ENCODE results near the gene LRRC75A. TPM values are rescaled to one million over a fixed set of nuclear protein-coding genes. Genes with fewer than 3 reads are reported as not detected.
A peak's percentile ranks its signal among the peaks of the same experiment; 100 is the strongest.

Gene LRRC75A
- total RNA-seq, 1 experiment from 2014 or later = 1.2 TPM

DNA sequence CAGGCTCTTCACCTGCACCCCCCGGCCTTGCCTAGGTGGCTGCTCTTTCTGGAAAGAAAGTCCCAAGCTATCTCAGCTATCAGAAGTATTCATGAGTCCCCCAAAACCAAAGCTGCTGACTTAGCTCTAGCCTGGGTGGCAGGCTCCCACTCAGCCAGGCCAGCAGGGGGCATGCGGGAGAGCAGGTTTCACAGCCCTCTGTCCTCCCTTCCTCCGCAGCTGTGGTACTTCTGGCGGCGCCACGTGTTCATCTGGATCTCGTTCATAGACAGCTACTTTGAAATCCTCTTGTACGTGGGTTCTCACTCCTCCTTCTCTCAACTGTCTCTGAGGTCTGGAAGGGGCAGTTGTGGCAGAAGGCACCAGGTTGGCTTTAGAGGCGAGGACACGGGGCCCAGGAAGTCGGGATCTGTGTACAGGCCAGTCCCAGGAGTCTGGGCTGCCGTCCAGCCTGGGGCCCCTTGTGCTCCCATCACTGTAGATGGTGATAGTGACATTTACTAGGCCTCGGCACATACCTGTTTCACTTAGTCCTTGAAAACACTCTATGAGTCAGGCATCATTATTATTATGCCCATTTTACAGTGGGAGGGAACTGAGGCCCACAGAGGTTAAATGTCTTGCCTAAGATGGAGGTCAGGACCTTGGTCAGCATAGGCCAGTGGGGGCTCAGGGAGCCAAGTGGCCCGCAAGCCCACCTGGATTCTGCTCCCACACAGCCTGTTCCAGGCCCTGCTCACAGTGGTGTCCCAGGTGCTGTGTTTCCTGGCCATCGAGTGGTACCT is 63.7 kb downstream of the LRRC75A start:
- ATAC-seq (peak; percentile 80), DNase-seq (ENCODE audit: low read depth, low spot score) (no peak)
- Histone ChIP-seq H3K4me1 (ENCODE audit: control insufficient read depth, insufficient read depth, low read length) (no peaks in the 10 kb centered on the region), H3K4me3 (ENCODE audit: low read depth in 2 of 2, low read length in 2 of 2) (no peak overlapping the region), H3K36me3 (ENCODE audit: control insufficient read depth, insufficient read depth, low read length) (no peaks in the 10 kb centered on the region), H3K27me3 (ENCODE audit: control insufficient read depth, insufficient read depth, low read length) (no peaks in the 10 kb centered on the region), H3K27ac (ENCODE audit: low read length) (no peak overlapping the region), H3K9me3 (ENCODE audit: control insufficient read depth, insufficient read depth, low read depth, low read length) (no peaks in the 10 kb centered on the region)
- POLR2A ChIA-PET = no interaction called here
- no peak for TF ChIP-seq SIN3A (IDR thresholded peaks at IDR 0.05; ENCODE audit: borderline replicate concordance, insufficient read depth, low read depth, low read length)
- TF ChIP-seq, protein P1, sequence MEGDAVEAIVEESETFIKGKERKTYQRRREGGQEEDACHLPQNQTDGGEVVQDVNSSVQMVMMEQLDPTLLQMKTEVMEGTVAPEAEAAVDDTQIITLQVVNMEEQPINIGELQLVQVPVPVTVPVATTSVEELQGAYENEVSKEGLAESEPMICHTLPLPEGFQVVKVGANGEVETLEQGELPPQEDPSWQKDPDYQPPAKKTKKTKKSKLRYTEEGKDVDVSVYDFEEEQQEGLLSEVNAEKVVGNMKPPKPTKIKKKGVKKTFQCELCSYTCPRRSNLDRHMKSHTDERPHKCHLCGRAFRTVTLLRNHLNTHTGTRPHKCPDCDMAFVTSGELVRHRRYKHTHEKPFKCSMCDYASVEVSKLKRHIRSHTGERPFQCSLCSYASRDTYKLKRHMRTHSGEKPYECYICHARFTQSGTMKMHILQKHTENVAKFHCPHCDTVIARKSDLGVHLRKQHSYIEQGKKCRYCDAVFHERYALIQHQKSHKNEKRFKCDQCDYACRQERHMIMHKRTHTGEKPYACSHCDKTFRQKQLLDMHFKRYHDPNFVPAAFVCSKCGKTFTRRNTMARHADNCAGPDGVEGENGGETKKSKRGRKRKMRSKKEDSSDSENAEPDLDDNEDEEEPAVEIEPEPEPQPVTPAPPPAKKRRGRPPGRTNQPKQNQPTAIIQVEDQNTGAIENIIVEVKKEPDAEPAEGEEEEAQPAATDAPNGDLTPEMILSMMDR (IDR thresholded peaks at IDR 0.05) = peak; percentile 85; the same call in 1 of the 2 replicates
- CTCF ChIA-PET = interaction anchor here (1.0 to 1.5 kb wide), 3 partner anchors 10 to 93 kb away, joined by 3 to 6 read pairs (median 3); no protein-coding TSS in a partner anchor
- BruUV-seq (replicated peaks) = no TSS peak
- in situ Hi-C loops (cut with HindIII; ENCODE audit: low pct_unique_long_range_greater_than_20kb, low sequenced_read_pairs) (no loop called here), intact Hi-C loops (cut with micrococcal nuclease; ENCODE audit: unreplicated experiment) (no loop called here)

GRCh38 chr17:16427020-16427419 is 65.0 kb downstream of the LRRC75A start:
- BruUV-seq (replicated peaks) = no TSS peak
- H3K9me3 ChIP-seq (ENCODE audit: control insufficient read depth, insufficient read depth, low read depth, low read length) = no peaks in the 10 kb centered on the region
- ChIA-PET CTCF (interaction anchor here (1.5 kb wide), 1 partner anchor 11 kb away, joined by 6 read pairs; no protein-coding TSS in a partner anchor), POLR2A (no interaction called here)
- no peak for ATAC-seq
- in situ Hi-C loops (cut with HindIII; ENCODE audit: low pct_unique_long_range_greater_than_20kb, low sequenced_read_pairs) = no loop called here
- DNase-seq (ENCODE audit: low read depth, low spot score) = no peak
- no peaks in the 10 kb centered on the region for H3K27me3 ChIP-seq (ENCODE audit: control insufficient read depth, insufficient read depth, low read length)
- H3K4me1 ChIP-seq (ENCODE audit: control insufficient read depth, insufficient read depth, low read length) = no peaks in the 10 kb centered on the region
- intact Hi-C loops (cut with micrococcal nuclease; ENCODE audit: unreplicated experiment) = no loop called here
- no peak overlapping the region for H3K4me3 ChIP-seq (ENCODE audit: low read depth in 2 of 2, low read length in 2 of 2)
- no peak overlapping the region for H3K27ac ChIP-seq (ENCODE audit: low read length)
- no peak for TF ChIP-seq POLR2AphosphoS5 (IDR thresholded peaks at IDR 0.05; ENCODE audit: low read depth, low read length)
- no peak for TF ChIP-seq TCF7L2 (IDR thresholded peaks at IDR 0.05; ENCODE audit: low read depth, low read length)
- TF ChIP-seq, protein P2, sequence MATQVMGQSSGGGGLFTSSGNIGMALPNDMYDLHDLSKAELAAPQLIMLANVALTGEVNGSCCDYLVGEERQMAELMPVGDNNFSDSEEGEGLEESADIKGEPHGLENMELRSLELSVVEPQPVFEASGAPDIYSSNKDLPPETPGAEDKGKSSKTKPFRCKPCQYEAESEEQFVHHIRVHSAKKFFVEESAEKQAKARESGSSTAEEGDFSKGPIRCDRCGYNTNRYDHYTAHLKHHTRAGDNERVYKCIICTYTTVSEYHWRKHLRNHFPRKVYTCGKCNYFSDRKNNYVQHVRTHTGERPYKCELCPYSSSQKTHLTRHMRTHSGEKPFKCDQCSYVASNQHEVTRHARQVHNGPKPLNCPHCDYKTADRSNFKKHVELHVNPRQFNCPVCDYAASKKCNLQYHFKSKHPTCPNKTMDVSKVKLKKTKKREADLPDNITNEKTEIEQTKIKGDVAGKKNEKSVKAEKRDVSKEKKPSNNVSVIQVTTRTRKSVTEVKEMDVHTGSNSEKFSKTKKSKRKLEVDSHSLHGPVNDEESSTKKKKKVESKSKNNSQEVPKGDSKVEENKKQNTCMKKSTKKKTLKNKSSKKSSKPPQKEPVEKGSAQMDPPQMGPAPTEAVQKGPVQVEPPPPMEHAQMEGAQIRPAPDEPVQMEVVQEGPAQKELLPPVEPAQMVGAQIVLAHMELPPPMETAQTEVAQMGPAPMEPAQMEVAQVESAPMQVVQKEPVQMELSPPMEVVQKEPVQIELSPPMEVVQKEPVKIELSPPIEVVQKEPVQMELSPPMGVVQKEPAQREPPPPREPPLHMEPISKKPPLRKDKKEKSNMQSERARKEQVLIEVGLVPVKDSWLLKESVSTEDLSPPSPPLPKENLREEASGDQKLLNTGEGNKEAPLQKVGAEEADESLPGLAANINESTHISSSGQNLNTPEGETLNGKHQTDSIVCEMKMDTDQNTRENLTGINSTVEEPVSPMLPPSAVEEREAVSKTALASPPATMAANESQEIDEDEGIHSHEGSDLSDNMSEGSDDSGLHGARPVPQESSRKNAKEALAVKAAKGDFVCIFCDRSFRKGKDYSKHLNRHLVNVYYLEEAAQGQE (IDR thresholded peaks at IDR 0.05; ENCODE audit: insufficient read depth in 1 of 2, low read depth in 2 of 2, low read length in 1 of 2) = no peak
- TF ChIP-seq, protein P1 (IDR thresholded peaks at IDR 0.05) = no peak
- no peak for TF ChIP-seq SIN3A (IDR thresholded peaks at IDR 0.05; ENCODE audit: borderline replicate concordance, insufficient read depth, low read depth, low read length)
- H3K36me3 ChIP-seq (ENCODE audit: control insufficient read depth, insufficient read depth, low read length) = no peaks in the 10 kb centered on the region

All from Panc1 (cell line).